Left ventricle myocardium inferior (tissue), 1 donor: Measurements from ENCODE around the gene FKBP6. TPM values are rescaled to one million over a fixed set of nuclear protein-coding genes. Genes with fewer than 3 reads are reported as not detected.
"Not testable (repeated sequence)": the region's sequence is repeated elsewhere in the genome, so short reads cannot be mapped to it uniquely, and the experiment has no call there.

ENCODE experiments used
- DNase-seq: peaks from one replicate; pipeline ENCODE4 v3.0.0-alpha.2; 2020
- H3K27ac ChIP-seq: fragments of 200-600 bp; replicated peaks from 2 replicates; pipeline ENCODE4 v1.8.0; 2021
- H3K27me3 ChIP-seq: fragments of 200-600 bp; 2 replicates; pipeline ENCODE4 v1.8.0; 2021; ENCODE audit warnings: low read depth
- H3K36me3 ChIP-seq: fragments of 200-600 bp; 2 replicates; pipeline ENCODE4 v1.8.0; 2021
- H3K4me1 ChIP-seq: fragments of 200-600 bp; 2 replicates; pipeline ENCODE4 v1.8.0; 2021
- H3K4me3 ChIP-seq: fragments of 200-600 bp; 2 replicates; pipeline ENCODE4 v1.8.0; 2021; ENCODE audit warnings: mild to moderate bottlenecking, moderate library complexity
- H3K9me3 ChIP-seq: fragments of 200-600 bp; replicated peaks from 2 replicates; pipeline ENCODE4 v1.8.0; 2021
- intact Hi-C: fragments of 100-400 bp; cut with micrococcal nuclease; formaldehyde crosslinking; loops from one replicate; pipeline ENCODE4 v1.11.0; 2022
- total RNA-seq: library from RNA; stranded (reverse); fragmentation: NEBNext Ultra II Directional; extraction: Animal tissue kit (Norgen Biotek cat#: 25700); gene quantifications from one replicate; pipeline ENCODE4 v1.2.1, GENCODE V29; 2021
- TF ChIP-seq, protein P1 (sequence below): fragments of 200-600 bp; IDR thresholded peaks from 2 replicates; pipeline ENCODE4 v1.8.0; 2021; ENCODE audit warnings: antibody characterized with exemption, mild to moderate bottlenecking, borderline replicate concordance
- donor health status: DM: no; HTN: yes; CAD: no; lungs with severe emphysema.

FKBP6 gene
- total RNA-seq, 1 donor from 2014 or later = not detected

DNA sequence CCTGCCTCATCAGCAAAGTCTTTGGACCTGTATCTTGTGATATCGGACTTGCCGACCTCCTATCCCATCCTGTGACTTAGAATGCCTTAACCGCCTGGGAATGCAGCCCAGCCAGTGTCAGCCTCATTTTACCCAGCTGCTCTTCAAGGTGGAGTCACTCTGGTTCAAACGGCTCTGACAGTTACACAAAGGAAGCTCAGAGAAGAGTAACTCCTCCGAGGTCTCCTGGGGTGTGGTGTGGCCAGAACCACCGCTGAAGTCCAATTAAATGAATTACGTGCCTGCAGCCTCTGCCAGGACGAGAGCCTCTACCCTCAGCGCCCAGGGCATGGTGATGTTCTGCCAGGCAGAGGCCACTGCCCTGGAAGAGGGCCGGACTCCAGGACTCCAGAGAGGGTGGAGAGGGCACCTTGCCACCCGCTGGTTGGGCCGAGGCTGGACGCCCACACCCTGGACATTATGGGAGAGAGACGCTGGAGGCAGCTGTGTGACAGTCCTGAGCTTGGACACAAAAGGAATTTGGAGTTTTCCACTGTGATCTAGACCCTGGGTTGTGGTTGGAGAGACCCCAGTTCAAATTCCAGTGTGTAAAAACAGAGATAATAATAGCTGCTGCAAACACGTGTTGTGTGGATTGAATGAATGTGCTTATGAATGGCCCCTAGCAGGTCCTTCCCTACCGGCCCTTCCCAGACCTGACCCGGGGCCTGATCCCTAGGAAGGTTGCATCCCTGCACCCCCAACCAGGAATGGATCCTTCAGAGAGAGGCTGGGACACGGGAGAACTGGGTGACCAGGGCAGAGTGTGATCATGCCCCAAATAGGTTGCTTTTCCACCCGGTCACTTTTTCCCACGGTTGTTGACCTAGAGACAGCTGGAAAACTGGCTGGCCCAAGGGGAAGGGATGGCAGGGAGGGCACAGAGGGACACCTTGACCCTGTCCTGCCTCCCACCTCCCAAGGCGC, 67.9 kb downstream of the FKBP6 start:
- Histone ChIP-seq H3K27ac (peak overlapping the region; percentile 8), H3K4me1 (no peaks in the 10 kb centered on the region), H3K27me3 (peaks cover 17% of the 10 kb centered on the region), H3K36me3 (no peaks in the 10 kb centered on the region), H3K9me3 (no peaks in the 10 kb centered on the region), H3K4me3 (peak overlapping the region; percentile 55)
- intact Hi-C loops = no loop called here
- DNase-seq = peak; percentile 30
- TF ChIP-seq, protein P1, sequence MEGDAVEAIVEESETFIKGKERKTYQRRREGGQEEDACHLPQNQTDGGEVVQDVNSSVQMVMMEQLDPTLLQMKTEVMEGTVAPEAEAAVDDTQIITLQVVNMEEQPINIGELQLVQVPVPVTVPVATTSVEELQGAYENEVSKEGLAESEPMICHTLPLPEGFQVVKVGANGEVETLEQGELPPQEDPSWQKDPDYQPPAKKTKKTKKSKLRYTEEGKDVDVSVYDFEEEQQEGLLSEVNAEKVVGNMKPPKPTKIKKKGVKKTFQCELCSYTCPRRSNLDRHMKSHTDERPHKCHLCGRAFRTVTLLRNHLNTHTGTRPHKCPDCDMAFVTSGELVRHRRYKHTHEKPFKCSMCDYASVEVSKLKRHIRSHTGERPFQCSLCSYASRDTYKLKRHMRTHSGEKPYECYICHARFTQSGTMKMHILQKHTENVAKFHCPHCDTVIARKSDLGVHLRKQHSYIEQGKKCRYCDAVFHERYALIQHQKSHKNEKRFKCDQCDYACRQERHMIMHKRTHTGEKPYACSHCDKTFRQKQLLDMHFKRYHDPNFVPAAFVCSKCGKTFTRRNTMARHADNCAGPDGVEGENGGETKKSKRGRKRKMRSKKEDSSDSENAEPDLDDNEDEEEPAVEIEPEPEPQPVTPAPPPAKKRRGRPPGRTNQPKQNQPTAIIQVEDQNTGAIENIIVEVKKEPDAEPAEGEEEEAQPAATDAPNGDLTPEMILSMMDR = no peak

DNA sequence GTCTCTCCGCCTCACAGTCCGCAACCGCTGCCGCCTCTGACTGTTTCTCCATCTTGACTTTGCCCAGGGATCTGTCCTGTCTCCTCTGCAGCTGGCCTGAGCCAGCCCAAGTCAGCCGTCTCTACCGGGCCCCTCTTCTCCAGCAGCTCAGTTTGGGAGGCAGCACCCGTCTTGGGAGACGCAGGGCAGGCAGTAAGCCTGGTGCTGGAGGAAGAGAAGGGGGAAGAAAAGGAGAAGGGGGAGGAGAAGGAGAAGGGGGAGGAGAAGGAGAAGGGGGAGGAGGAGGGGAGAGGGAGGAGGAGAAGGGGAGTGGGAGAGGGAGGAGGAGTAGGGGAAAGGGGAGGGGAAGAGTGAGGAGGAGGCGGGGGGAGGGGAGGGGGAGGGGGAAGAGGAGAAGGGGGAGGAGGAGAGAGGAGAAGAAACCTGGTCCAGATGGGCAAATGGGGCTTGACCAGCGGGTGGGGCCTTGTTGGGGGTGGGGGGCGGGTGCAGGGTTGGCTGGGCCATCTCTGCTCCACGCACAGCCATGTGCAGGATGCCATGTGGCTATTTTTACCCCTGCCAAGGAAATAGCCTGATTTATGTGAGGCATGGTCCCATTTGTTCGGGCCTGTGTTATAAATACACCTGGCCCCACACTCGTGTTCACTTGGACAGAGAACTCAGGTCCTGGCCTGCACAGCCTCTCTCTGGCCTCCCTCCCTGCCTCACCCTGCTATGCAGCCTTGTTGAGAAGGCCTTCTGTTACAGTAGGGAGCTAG, 69.7 kb downstream of the FKBP6 start:
- no peak overlapping the region for H3K27ac ChIP-seq
- DNase-seq = no peak
- TF ChIP-seq, protein P1 = no peak
- H3K4me3 ChIP-seq = peak overlapping the region; percentile 55
- H3K36me3 ChIP-seq = no peaks in the 10 kb centered on the region
- peaks cover 6% of the 10 kb centered on the region for H3K27me3 ChIP-seq
- no peaks in the 10 kb centered on the region for H3K9me3 ChIP-seq
- intact Hi-C loops = no loop called here
- no peaks in the 10 kb centered on the region for H3K4me1 ChIP-seq

- H3K4me1 ChIP-seq, H3K27ac ChIP-seq, H3K9me3 ChIP-seq, intact Hi-C loops, H3K36me3 ChIP-seq, H3K27me3 ChIP-seq: not testable (repeated sequence)
- peak; percentile 73 for DNase-seq
- peak overlapping the region; percentile 43 for H3K4me3 ChIP-seq
These were observed 71.5 kb downstream of the FKBP6 start for GRCh38 chr7:73399185-73400050.

DNA sequence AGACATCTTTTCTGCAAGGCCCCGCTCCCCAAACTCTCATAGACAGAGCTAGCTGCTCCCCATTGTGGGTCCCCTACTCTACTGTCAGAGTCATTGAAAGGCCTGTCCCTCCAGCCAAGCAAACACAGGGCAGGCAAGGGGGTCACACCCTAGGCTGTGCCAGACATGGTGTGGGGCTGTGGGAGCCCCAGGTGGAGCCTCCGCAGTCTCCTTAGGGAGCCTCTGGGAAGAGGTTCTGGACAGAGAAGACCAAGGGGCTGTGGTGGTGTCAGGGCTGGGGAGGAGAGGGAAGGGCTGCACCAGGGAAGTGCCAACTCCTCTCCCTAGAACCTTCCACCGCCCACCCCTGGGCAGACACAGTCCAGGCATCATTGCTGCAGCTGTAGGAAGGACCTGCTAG, 76.9 kb downstream of the FKBP6 start:
- H3K27me3 ChIP-seq, H3K27ac ChIP-seq, DNase-seq, H3K36me3 ChIP-seq, H3K9me3 ChIP-seq, intact Hi-C loops, H3K4me1 ChIP-seq, H3K4me3 ChIP-seq: not testable (repeated sequence)

Other genes with a start within 250 kb of the FKBP6 start
- not detected for gene SPDYE9, start 242.1 kb upstream of the FKBP6 start, total RNA-seq
- gene NSUN5, start 19.3 kb upstream of the FKBP6 start, total RNA-seq = 15.9 TPM
- gene TRIM50, start 79 bp upstream of the FKBP6 start, total RNA-seq = 0.33 TPM
- 0.11 TPM for gene FZD9, start 105.6 kb downstream of the FKBP6 start, total RNA-seq
- 38.9 TPM for gene BAZ1B, start 194.1 kb downstream of the FKBP6 start, total RNA-seq
- gene BCL7B, start 229.5 kb downstream of the FKBP6 start, total RNA-seq = 82.9 TPM